NOMO-1 treated with DMSO at 0.1 percent for 48 hours (cell line): ENCODE data around the gene IL1RN.

Source experiments
- DNase-seq: peaks from one replicate; lab custom pipeline; 2025; ENCODE audit not compliant: unreplicated experiment; lab: John Stamatoyannopoulos, UW

Gene IL1RN

DNA sequence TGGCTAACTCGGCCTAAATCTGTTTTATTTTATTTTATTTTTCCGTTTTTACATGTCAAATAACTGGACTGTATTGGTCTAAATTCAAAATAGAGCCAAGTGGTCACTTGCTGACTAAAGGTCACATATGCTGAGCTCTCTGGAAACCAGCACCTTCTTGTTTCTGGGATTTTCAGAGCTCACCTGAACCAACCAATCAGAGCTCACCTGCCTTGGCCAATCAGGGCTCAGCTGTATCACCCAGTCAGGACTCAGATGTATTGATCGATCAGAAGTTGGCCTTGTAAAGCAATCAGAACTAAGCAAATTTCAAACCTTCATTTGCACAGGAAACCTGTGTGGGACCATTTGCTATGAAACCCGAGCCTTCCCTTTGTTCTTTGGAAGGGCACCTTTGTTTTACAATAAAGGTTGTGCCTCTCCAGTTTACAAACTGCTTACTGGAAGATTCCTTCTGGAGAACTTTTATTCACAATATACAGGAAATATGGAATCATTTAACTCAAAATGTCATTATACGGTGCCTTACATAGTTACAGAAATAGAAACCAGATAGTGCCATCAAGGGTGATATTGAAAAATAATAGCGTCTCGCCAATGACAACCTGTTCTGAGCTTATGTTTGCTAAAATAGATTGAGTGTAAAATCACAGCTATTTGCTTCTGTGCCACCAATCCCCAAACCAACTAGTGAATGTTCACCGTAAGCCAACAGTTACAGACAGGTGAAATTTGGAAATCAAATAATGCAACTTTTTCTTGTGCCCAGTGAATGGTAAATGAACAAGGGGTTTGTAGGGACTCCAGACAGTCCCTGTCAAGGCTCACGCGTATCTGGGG, 29.1 kb downstream of the IL1RN start:
- no peak for DNase-seq

DNA sequence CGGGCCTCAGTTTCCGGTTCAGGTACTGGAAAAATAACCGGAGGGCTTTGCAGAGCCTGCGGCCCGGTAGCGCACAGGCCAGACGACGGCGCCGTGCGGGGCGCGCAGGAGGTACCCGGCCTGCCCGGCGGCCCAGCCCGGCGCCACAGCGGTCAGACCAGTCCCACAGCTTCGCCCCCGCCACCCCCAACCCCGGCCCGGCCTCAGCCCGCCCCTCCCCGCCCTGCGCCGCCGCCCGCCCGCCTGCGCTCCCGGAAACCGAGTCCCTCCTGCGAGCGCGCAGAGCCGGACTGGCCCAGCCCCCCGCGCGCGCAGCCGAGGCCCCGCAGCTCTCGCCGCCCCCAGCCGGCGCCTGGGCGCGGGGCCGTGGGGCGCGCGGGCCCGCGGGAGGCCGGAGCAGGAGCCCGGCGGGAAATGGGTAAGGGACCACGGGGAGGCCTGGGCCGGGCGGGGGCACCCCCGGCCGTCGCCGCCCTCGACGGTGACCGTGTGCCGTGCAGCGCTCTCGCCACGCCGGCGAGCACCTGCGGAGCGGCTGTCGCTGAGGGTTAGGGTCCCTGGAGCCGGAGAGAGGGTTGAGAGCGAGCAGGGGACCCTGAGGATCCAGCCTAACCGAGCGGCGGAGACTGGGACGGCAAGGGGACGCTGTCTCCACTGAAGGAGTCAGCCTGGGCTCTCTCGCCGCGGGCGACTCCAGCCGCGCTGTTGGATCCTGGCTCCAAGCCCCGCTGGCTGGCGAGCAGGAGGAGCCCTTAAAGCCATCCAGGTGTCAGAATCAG, 29.9 kb downstream of the IL1RN start:
- DNase-seq, result peak; percentile 24

DNA sequence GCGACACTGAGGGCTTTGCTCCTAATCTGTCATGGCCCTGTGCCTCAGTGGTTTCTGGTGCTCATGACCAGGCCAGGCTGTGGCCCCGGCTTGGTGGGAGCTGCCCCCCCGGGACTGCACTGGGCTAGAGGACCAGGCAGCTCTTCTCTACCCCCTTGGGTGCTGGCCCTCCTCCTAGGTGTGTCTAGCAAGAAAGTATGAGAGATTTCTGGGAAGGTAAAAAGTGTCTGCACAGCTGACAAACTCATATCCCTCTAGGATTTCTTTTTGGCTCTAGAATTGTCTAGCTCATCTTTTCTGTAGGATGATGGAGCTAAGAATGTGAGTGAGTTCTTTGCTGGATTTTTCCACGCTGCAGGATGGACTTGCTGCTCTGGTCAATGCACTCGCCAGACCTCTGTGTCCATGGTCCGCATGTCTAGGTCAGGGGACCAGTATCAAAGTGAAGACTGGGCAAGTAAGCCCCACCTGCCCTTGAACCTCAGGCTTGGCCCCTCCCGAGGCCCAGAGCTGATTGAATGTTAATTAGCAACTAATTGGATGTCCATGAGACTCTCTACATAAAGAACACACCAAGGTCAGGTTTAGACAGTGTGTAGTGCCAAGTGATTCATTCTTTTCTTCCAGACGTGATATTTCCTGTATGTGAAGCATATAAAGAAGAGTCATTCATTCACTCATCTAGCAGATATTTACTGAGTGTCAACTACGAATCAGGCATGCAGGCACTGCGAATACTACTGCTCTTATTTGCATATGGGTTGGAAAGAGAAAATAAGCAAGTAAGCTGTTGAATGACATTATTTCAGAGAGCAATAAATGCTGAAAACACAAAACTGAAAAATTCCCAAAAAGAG, 30.7 kb downstream of the IL1RN start:
- no peak for DNase-seq

DNA sequence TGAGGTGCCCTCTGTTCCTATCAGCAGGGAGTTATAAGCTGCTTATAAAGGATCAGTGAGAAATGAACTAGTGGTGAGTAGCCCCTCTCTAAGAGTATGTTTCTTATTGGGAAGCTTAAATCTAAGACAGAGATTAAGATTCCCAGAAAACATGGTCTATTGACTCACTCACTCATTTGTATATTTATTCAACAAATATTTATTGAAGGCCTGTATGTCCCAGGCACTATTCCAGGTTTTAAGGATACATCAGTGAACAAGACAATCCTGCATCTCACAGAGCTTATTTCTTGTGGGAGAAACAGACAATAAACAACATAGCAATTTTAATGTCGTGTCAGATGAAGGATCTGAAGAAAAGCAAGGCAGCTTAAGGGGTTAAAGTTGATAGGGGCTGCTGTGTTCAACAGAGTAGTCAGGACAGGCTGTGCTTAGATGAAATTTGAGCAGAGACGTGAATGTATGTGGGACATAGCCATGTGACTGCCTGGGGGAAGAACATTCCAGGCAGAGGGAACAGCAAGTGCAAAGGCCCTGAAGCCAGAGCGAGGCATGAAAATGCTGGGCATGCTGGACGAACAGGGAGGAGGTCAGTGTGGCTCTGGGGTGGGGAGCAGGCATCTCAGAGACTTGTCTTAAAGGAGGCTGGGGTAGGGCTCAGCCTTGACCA, 31.6 kb downstream of the IL1RN start:
- DNase-seq, result no peak

DNA sequence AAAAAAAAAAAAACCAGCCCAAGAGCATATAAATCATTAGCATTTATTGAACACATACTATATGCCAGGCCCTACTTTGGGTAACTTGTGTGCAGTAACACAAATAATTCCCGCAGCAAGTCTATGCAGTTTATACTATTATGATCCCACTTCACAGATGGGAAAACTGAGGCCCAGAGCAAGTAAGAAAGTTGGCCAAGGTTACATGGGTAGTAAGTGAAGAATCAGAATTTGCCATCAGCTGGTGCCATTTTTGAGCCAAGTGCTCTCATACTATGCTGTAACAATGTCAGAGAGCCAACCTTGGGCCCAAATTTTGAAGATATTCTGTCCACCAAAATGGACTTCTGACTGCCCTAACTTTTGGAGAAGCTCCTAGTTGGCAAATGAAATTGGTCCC, 32.9 kb downstream of the IL1RN start:
- DNase-seq, result no peak

DNA sequence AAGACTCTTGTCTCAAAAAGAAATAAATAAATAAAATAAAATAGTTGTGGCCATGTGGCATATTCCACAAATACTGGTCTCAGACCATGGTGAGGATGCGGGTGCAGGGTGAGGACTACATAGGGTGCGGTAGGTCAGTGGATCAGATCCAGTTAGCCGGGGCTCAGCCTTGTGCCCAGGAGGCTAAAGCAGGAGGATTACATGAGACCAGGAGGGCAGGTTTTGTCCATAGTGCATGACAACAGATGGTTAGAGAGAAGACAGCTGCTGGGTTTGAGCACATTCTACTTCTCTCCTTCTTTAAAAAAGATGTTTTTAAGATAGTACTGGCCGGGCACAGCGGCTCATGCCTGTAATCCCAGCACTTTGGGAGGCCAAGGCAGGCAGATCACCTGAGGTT, 33.6 kb downstream of the IL1RN start:
- DNase-seq, result no peak

DNA sequence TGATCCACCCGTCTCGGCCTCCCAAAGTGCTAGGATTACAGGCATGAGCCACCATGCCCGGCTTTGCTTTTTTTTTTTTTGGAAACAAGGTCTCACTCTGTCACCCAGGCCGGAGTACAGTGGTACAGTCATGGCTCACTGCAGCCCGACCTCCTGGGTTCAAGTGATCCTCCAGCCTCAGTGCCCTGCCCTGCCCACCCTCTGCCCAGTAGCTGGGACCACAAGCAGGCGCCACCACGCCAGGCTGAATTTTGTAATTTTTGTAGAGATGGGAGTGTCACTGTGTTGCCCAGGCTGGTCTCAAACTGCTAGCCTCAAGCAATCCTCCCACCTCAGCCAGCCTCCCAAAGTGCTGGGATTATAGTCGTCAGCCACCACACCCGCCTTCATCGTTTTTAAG, 34.8 kb downstream of the IL1RN start:
- DNase-seq, result no peak

DNA sequence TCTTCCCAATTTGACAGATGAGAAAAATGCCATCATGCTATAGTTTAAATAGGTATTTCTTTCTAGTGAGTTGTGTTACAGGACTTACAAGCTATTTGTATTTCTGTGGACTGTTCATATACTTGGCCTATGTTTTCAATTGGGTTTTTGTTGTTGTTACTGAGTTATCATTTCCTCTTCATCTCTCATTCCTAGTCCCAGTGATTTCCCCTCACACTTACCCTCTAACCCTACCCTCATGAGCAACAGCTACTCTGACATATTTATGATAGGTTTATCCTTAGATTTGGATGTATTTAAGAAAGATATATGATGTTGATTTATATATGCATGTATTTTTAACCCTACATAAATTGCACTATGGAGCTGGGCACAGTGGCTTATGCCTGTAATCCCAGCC, 35.5 kb downstream of the IL1RN start:
- DNase-seq, result no peak

DNA sequence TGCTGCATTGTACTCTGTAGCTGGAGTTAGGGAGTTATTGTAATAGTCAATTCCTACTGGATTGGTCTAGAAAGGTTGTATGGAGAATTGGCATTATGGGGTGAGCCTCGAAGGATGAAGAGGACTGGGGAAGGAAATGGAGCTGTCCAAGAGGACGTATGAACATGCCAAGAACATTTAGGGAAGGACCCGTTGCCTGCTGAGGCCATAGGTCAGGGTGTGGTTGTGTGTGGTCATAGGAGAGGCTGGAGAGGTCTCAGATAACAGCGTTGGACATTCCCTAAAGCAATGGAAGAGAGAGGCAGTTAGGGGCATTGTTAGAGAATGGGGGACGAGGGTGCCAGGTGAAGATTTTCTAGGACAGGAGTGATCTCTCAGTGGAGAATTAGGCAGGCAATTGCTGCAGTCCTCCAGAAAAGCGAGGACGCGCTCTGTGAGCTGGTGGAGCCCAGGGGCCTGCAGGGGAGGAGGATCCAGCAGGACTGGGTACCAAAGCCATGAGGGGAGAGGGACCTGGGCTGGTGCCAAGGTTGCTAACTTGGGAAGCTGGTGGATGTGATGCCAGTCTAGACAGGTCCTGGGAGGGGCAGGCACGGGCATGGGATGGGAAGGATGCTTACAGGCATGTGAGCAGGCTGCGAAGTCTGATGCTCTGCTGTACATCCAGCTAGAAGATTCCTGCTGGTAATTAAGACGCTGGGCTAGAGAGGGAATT, 37.0 kb downstream of the IL1RN start:
- no peak for DNase-seq

DNA sequence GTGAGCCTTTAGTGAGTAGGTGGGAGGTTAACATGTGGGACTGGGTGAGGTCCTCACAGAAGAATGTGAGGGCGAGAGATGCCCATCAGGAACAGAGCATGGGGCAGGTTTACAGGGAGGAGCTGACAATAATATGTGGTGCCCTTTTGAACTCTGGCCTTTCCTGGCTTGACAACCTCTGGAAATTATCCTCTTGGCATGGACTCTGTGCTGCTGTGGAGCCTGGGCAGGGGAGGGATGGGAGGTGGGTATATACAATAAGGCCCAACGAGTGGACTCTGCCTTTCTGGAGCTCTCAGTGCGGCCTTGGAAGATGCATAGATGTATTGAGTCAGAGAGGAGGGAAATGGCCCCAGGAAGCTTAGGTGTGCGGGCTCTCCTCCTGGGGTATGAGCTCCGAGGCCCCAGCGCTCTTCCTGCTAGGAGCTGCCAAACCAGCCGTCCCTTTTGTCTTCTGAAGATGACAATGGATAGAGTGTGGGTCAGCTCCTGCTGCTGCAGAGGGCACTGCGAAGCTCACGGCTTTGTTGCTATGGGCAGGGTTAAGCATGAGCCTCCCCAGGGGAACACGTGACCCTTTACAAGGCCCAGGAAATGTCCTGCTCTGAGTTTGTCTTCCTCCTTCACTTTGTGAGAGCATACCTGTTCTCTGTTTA, 37.7 kb downstream of the IL1RN start:
- DNase-seq, result no peak

DNA sequence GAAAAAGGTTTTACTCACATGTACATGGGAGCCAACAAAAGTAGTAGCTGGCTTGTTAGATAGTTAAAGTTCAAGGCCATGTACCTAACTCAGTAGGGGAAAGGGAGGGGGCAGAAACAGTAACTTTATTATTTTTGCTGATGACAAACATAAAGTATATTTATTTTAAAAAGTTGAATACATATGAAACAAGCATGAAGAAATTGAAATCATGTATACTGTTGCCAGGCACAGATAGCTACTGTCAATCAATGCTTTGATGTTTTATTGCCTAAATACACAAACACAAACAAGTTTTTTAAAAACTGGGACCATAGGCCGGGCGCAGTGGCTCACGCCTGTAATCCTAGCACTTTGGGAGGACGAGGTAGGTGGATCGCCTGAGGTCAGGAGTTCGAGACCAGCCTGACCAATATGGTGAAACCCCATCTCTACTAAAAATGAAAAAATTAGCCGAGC, 38.8 kb downstream of the IL1RN start:
- DNase-seq, result no peak

DNA sequence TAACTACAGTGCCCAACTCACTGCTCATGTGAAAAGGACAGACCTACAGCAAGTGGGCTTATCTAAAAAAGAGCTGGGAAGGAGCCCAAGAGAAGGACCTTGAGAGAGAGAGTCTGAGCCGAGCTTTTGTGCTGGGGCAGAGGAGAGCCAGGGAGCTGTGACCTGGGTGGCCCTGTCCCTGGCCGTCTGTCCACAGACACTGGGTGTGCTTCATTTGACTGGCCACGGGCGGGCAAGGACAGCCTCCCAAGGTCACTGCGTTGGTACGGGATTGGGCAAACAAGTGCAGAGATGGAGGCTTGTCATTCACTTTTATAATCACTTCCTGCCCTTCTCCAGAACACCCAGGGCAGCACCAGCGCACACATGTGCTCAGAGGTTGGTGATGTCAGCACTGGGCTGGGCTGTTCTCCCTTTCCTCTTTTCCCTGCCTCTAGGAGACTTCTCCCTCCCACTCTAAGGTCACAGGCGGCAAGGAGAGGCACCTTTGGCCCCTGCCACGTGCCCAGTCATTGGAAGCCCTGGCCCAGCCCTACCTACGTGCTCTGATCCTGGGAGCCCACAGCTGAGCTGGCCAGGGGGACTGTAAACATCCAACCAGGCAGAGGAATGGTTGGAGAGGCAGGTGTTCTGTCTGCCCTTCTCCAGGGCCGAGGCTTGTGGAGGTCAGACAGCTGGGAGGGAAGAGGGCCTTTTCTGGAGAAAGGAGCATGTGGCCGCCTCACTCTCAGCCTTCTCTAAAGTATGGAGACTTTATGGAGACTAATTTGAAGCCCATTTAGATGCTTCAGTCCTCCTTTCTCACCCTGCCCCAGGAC, 39.9 kb downstream of the IL1RN start:
- peak; percentile 74 for DNase-seq

DNA sequence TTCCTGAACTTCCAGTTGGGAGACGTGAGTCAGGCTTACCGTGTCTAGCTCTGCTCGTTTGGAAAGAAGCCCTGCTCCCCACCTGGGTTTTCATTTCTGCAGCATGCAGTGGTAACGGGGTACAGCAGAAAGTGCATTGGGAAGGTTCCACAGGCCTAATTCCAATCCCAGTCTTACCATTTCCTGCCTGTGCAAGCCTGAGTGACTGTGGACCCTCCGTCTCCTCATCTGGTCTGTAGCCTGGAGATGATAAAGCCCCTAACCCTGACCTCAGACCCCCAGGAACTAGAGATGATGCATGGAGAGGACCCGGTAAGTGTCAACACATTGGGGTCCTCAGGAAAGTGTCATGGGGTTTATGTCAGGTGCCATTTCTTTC, 40.6 kb downstream of the IL1RN start:
- DNase-seq, result no peak

DNA sequence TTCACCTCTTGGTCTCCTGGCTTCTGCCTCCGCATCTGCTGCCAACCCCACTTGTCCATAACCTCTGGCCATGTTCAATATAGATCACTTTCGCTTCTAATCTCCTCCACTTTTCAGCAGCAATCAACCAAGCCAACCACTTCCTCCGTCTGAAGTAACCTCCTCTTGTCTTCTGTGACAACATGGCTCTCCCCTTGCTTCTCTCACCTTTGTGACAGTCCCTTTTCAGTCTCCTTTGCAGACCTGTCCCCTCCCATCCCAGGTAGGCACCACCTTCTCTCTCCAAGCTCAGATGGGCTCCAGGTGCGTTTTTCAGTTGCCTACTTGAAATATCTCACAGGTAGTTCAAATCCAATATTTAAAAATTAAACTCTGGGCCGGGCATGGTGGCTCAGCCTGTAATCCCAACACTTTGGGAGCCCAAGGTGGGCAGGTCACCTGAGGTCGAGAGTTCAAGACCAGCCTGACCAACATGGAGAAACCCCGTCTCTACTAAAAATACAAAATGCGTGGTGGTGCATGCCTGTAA, 41.7 kb downstream of the IL1RN start:
- no peak for DNase-seq

DNA sequence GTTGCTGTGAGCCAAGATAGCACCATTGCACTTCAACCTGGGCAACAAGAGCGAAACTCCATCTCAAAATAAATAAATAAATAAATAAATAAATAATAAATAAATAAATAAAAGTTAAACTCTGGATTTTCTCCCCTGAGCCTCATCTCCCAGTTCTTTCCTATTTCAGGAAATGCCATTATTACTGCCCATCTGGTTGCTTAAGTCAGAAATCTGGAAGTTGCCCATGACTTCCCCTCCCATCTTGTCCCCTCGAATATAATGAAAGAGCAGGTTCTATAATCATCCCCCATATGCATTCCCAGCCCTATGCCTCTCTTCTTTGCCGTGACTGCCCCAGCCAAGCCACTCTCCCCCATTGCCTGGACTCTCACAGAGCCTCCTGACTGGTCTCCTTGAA, 42.2 kb downstream of the IL1RN start:
- DNase-seq, result no peak

DNA sequence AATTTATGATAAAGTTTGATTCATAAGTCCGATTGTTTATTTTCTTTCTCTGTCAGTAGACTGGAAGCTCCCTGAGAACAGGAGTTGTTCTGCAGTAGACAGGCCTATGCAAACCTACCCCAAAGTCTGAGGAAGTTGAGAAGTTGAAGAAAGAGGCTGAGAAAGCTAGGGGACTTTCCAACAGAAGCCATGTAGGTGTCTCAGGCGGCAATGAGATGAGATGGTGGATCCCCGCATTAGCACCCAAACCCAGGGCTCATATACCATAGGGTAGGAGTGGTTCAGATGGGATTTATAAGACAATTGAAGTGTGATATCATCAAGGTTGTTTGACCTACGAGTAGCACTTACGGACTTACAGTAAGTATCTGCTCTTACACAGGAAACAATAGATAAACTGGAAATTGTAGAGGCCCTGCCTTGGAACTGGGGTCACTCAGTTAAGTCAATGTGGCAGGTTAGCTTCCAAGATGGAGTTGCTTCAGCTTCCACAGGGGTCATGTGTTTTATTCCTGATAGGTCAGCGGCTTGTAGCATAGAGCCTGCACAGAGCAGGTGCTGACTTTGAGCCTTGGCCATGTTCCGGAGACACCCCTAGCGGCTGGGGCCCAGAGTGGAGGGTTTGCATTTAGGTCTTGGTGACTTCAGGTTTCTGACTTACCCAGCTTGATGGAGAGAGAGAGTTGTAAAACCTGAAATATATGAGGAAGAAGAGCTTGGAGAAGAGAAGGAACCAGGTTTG, 44.1 kb downstream of the IL1RN start:
- DNase-seq, result no peak

DNA sequence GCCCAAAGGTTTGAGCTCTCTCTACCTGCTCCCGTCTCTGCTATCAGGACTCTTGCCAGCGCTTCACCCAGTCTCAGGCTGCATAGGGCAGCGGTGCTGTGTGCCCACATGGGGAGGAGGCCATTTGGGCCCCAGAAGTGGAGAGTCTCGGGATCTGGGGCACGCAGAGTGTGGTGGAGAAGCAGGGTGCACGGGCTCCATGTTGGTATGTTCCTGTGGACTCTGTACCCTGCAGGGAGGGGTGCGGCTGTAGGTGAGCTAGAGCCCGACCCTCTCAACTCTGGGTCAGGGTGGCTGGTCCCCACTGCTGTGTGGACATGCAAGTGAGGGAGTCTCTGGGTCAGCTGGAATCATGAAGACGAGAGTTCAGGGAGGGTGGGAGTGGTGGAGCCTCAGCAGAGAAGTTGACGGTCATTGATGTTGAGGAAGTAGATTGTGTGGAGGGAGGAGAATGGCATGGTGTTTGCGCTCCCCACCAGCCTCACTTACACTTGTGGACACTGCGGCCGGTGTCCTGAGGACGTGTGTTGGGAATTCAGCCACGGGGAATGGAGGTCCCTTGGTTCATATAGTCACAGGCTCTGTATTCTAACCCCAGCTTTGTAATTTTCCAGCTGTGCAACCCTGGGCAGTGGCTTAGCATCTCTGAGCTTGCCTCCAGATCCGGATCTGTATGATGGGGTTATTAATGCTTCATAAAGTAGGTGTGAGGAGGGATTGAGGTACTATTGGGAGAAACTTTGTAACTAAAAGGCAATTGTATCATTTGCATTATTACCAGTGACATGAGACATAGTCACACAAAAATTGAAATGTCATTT, 45.5 kb downstream of the IL1RN start:
- DNase-seq, result no peak
